HG02938 (cell line): ENCODE results near the gene C1QBP.
"Not testable (repeated sequence)": the region's sequence is repeated elsewhere in the genome, so short reads cannot be mapped to it uniquely, and the experiment has no call there.

Experiments
- ATAC-seq: cut with Tn5 transposase; IDR thresholded peaks from one replicate; pipeline ENCODE4 v1.9.1; 2021; ENCODE audit warnings: mild to moderate bottlenecking, moderate library complexity; ENCODE audit not compliant: unreplicated experiment

The C1QBP gene

DNA sequence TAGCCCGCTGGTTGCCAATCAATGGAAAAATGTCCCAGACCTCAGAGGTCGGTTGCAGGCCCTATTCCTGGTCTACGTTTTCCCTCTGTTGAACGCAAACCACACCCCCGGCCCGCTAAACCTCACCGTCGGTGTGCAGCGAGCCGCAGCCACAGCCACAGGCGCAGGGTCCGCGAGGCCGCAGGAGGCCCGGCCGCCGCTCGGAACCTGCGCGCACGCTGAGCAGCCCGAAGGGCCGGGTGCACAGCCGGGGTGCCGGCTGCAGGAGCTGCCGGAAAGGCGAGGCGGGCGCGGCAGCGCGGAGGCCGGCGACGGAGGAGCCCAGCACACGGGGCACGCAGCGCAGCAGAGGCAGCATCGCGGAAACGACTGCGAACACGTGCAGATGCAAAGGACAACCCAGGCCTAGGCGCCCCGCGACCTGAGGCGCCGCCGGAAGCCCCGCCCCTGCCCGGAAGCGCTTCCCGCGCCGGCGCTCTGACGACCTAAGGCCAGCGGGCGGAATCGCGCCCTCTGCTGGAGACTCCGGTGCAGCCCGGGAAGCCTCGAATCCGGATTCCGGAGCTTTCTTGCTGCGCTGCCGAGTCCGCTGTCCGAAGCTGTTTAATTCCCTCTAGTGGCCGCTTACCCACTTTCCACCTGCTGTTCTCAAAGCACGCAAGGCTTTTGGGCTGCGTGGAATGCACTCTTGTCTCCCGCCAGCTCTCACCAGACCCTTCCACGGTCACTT, at the start of gene C1QBP:
Gene C1QBP, minus strand, starts transcription at position 440 of the 730 bp plus-strand sequence. Its CDS starts 82 bp downstream, at position 358.
- ATAC-seq: peak; percentile 66

DNA sequence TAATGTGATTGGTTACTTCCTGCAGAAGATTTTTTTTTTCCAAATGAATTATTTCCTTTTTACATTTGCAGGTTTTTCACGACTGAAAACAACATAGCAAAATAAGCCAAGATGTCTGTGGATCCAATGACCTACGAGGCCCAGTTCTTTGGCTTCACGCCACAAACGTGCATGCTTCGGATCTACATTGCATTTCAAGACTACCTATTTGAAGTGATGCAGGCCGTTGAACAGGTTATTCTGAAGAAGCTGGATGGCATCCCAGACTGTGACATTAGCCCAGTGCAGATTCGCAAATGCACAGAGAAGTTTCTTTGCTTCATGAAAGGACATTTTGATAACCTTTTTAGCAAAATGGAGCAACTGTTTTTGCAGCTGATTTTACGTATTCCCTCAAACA, 49.8 kb upstream of the C1QBP start:
- ATAC-seq: no peak

DNA sequence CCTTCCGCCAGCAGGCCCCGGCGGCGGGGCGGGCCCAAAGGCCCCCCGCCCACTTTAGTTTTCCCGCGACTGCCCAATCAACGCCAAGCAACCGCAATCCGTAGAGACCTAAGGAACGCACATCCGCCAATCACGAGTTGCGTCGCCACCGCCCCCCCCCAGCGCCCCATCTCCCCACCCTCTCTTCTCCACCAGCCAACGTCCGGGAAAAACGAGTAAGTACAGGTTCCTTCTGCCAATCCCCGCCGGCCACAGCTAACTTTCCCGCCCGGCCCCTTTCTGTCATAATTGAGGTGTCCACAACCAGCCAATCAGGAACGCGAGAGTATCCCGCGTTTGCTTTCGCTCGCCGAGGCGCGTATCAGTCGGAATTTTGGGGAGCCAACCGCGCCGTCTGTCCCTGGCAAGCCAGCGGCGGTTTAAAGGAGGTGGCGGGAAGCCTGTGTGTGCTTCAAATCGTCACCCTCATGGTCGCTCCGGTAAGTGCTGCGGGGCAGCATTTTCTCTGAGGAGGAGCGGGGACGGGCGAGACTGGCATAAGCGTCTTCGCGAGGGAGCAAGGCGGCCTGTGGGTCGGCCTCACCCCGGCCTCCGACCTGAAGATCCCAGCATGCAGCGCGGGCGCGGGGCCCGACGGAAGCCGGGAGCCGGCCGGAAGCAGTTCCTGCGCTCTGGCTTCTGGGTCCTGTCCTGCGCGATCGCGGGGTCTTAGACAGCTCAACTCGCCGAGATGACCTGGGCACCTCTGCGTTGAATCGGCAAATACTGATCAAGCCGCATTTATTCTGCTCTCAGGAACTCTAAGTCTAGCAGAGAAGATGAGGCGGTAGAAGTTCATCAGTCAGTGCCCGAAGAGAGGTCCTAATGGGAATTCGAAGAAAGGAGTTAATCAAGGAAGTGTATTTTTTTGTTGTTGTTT, 47.5 kb upstream of the C1QBP start, which contains the start of gene MIS12:
Gene MIS12, plus strand, starts transcription at position 361 of the 919 bp plus-strand sequence. CDS start 2,297 bp downstream, outside the sequence.
- peak; percentile 86 for ATAC-seq

DNA sequence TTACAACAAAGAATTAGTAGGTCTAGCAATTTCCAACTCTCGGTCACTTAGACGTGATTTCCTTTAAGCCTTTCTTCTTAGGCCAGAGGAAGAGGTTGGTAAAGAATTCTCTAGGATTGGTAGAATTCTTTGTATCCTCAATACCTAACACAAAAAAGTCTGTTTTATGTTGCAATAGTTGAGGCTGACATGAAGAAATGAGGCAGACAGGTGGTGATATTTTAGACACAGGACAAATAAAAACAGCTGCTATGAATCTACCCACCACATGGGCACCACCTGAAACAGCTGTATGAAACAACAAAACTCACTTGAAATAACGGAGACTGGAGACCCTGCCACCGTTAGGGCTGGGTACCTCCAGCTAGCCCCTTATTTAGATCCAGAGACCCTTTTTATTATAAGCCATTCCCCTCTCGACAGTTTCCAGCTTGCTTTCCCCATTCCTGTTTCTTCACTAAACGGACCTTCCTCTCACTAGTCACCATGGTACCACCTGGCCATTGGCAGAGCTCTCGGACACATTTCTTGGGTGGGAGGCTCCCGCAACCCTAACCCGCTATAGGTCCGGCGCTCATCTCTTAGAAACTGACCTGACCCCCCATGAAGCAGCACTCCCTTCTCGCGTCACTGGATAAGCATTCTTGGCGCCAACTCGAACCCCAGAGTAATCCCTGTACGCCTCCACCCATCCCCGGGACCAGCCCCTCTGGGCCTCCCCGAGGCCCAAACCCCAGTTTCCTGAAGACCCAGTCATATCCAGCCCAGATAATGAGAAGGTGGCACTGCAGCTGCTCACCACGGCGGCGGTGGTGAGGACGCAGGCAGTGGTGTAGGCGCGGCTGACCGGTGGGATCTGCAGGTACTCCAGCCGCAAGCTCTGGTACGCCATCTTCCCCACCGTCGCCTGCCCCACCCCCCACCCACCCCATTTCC, 46.6 kb upstream of the C1QBP start, which contains the start of gene DERL2:
Gene DERL2, minus strand, starts transcription at position 909 of the 936 bp plus-strand sequence. Its CDS starts 17 bp downstream, at position 892.
- ATAC-seq: peak; percentile 23

DNA sequence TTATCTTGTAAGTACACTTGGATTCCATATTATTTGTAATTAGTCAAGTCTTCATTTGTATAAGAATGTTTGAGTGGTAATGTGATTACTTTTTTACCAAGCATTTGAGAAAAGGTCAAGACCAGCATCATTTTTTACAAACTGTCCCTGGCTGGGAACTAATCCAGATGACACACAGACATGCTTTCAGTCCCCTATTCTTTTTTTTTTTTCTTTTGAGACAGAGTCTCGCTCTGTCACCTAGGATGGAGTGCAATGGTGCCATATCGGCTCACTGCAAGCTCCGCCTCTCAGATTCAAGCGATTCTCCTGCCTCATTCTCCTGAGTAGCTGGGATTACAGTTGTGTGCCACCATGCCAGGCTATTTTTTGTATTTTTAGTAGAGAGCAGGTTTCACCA, 42.5 kb upstream of the C1QBP start:
- no peak for ATAC-seq

- no peak for ATAC-seq
These were observed 42.0 kb upstream of the C1QBP start for GRCh38 chr17:5480962-5481361.

DNA sequence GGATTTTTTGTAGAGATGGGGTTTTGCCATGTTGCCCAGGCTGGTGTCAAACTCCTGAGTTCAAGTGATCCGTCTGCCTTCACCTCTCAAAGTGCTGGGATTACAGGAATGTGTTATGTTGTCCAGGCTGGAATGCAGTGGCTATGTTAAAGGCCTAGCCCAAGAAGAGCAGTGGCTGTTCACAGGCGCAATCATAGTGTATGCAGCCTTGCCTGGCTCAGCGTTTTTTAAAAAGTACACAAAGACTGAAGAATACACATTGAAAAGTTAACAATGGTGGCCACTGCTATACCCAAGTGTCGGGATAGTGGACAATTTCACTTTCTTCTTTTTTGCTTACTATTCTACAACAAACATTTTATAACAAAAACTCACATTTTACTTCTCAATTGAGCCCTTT, 40.0 kb upstream of the C1QBP start:
- no peak for ATAC-seq

GRCh38 chr17:5473906-5474305, 35.0 kb upstream of the C1QBP start:
- ATAC-seq: no peak

- ATAC-seq: no peak
These were observed 33.6 kb upstream of the C1QBP start for GRCh38 chr17:5472511-5472910.

GRCh38 chr17:5468075-5468473, 29.1 kb upstream of the C1QBP start:
- no peak for ATAC-seq

- ATAC-seq: no peak
These were observed 28.5 kb upstream of the C1QBP start for GRCh38 chr17:5467416-5467815.

GRCh38 chr17:5466295-5466694, 27.3 kb upstream of the C1QBP start:
- ATAC-seq: no peak

DNA sequence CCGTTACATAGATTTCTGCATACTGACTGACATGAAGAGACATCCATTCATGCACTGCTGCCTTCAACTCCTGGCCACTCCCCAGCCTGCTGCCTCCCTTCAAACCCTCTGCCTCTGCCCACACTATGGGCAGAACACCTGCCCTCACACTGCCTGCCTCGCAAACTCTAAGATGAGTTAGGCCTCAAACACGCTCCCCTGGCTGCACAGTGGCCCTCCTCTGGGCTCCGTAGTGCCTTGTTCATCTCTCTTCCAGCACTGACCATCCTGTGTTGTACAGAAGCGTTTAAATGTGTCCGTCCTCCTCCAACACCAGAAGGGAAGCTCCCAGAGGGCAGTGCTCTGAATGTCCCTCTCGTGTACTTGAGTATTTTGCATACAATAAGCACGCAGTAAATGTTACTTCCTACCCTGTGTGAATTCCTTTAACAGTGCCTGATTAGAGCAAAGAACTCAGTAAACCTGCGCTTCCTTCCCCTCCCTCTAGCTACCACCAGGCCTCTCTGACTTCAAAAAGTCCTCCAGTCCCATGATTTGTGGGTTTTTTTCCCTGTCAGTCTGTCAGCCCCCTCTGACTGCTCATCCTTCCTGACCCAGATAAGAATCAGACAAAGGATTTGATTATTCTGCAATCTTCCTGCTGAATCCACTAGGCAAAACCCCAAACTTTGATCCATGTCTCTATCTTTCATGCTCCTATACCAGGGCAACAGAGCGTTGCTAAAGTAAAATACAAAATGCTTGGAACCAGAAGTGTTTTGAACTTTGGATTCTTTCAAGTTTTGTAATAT, 26.0 kb upstream of the C1QBP start:
- no peak for ATAC-seq

GRCh38 chr17:5446786-5447185, 7.8 kb upstream of the C1QBP start:
- ATAC-seq: no peak

DNA sequence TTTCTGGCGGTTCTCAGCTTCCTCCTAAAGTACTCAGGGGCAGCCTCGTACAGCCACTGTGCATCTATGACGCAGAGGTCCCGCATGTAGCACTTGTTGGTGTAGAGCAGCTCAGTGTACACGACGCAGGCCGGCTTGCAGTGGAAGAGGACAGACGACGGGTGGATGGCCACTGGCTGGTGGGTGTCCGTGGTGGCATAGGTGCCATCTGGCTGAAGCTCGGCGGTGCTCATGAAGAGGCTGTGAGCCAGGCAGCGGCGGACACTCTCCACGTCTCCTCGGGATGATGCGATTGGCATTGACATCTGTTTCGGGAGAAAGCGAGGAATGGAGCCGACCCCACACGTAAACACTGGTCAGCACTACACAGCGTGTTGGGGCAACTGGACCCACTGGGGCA, 5.3 kb upstream of the C1QBP start:
- ATAC-seq: no peak

DNA sequence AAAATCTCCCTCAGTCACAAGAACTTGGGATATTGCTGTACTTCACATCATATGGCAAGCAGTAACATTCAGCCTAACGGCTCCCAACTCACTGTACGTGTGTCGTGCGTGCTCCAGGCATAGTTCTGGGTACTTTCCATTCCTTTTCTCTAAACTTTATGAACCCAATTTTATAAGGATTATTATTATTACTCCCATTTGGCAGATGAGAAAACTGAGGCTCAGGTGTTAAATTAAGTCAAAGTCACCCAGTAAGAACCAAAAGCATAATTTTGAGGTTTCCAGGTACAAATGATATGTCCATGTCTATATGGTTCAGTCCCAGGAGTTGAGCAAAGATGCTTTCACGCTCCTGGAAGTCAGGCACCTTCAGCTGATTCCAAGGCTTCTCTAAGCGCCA, 4.8 kb upstream of the C1QBP start:
- no peak for ATAC-seq

DNA sequence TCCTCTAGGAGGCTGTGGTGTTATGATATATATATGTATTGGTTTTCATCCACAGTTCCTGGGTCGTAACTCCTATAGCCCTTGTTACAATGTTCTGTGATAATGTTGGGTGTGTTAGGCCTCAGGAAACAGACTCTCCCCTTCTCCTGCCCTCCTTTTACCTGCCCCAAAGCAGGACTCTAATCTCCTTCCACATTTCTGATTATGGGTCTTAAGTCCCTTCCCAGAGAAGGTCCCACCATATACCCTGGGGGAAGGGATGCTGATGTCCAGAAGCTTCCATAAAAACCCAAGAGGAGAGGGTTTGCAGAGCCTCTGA, 450 bp upstream of the C1QBP start:
- ATAC-seq: no peak

GRCh38 chr17:5437721-5438317, 1.1 kb downstream of the C1QBP start:
- ATAC-seq: no peak

DNA sequence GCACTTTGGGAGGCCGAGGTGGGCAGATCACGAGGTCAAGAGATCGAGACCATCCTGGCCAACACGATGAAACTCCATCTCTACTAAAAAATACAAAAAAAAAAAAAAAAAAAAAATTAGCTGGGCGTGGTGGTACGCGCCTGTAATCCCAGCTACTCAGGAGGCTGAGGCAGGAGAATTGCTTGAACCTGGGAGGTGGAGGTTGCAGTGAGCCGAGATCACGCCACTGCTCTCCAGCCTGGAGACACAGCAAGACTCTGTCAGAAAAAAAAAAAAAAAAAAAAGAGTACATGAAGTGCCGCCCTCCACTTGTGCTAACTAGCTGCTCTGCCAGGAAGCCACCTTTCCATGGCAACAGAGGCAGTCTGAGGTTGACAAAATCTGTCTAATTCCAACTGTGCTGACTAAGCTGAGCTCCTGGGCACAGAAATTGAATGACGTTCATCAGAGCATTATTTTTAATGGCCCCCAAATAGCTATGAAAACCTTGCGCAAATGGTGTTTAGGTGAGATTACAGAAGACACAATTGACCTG, 3.1 kb downstream of the C1QBP start:
- not testable (repeated sequence) for ATAC-seq
